ENCODE results near the gene PIH1D1.

PIH1D1 gene

DNA sequence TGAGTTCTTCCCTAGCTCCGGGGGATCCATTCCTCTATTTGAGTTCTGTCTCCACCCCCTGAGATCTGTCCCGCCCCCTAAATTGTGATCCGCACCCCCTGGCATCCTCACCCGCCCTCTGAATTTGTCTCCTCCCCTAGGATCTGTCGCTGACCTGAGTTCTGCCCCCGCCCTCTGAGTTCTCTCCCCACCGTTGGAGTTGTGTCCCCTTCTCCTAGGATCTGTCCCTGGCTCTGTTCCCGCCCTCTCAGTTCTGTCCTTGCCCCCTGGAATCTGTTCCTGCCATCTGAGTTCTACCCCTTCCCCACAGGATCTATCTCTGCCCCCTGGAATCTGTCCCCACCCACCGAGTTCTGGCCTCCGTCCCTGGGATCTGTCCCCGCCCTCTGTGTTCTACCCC, 9.3 kb downstream of the PIH1D1 start:
- in situ Hi-C loops (cut with MboI; ENCODE audit: low sequenced_read_pairs, unreplicated experiment): loop anchor here (25.0 kb wide), 1 partner anchor 180 kb away; no protein-coding TSS in a partner anchor
- TF ChIP-seq, protein P1, sequence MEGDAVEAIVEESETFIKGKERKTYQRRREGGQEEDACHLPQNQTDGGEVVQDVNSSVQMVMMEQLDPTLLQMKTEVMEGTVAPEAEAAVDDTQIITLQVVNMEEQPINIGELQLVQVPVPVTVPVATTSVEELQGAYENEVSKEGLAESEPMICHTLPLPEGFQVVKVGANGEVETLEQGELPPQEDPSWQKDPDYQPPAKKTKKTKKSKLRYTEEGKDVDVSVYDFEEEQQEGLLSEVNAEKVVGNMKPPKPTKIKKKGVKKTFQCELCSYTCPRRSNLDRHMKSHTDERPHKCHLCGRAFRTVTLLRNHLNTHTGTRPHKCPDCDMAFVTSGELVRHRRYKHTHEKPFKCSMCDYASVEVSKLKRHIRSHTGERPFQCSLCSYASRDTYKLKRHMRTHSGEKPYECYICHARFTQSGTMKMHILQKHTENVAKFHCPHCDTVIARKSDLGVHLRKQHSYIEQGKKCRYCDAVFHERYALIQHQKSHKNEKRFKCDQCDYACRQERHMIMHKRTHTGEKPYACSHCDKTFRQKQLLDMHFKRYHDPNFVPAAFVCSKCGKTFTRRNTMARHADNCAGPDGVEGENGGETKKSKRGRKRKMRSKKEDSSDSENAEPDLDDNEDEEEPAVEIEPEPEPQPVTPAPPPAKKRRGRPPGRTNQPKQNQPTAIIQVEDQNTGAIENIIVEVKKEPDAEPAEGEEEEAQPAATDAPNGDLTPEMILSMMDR (IDR thresholded peaks at IDR 0.05; ENCODE audit: borderline replicate concordance, control extremely low read depth, extremely low read depth, insufficient read depth, missing control alignments): no peak
- DNase-seq (ENCODE audit: low spot score): no peak

DNA sequence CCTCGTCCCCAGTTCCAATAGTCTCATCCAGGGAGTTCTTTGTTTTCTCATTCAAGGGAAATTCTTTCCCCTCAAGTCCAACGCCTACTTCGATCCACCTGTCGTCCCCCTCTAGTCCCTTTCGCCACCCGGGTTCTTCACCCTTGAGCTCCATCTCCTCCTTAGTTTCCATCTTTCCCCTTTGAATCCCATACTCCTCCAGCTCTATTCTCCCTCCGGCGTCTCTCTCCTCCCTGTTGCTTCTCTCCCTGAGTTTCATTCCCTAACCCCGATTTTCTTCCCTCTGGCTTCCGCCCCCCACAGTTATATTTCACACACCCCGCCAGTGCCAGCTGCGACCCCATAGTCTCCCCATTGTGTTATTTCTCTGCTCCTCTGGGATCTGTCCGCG, 9.7 kb downstream of the PIH1D1 start:
- no peak for DNase-seq (ENCODE audit: low spot score)
- TF ChIP-seq, protein P1 (IDR thresholded peaks at IDR 0.05; ENCODE audit: borderline replicate concordance, control extremely low read depth, extremely low read depth, insufficient read depth, missing control alignments): no peak
- in situ Hi-C loops (cut with MboI; ENCODE audit: low sequenced_read_pairs, unreplicated experiment): loop anchor here (25.0 kb wide), 1 partner anchor 180 kb away; no protein-coding TSS in a partner anchor

DNA sequence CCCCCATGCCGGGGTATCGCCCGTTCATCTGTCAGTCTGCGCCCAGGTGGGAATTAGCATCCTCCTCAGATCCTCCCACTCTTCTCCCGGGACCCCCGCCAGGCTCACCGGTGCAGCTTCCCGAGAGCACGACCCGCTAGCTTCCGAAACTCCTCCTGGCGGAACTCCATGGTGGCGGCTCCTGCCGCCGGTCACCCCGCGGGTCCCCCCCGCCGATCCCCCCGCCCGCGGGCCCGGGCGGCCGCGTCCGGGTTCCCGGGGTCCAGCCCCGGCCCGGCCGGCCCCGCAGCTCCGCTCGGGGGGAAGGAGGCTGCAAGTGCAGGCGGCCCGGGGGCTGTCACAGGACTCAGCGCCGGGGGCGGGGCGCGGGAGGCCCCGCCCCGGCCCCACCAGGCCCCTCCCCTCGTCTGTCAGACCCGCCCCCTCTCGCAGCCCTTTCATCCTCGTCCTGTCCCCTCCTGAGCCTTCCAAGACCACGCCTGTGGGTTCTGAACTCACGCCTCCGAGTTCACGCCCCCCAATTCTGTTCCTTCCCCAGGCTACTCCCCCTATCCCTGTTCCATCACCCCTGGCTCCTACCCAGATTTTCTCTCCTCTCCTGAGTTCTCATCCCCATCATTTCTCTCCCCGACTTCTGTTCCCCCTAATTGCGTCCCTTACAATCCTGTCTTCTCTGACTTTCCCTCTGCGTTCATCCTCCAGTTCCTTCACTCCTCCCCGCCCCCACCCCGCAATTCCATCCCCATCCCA, 10.2 kb downstream of the PIH1D1 start, which contains the start of gene SLC17A7:
SLC17A7 (minus strand) TSS at position 318 of the 750 bp plus-strand sequence; CDS start at position 170, 148 bp downstream.
- peak; percentile 85 for DNase-seq (ENCODE audit: low spot score)
- TF ChIP-seq, protein P1 (IDR thresholded peaks at IDR 0.05; ENCODE audit: borderline replicate concordance, control extremely low read depth, extremely low read depth, insufficient read depth, missing control alignments): no peak
- in situ Hi-C loops (cut with MboI; ENCODE audit: low sequenced_read_pairs, unreplicated experiment): loop anchor here (25.0 kb wide), 1 partner anchor 179 kb away; no protein-coding TSS in a partner anchor

DNA sequence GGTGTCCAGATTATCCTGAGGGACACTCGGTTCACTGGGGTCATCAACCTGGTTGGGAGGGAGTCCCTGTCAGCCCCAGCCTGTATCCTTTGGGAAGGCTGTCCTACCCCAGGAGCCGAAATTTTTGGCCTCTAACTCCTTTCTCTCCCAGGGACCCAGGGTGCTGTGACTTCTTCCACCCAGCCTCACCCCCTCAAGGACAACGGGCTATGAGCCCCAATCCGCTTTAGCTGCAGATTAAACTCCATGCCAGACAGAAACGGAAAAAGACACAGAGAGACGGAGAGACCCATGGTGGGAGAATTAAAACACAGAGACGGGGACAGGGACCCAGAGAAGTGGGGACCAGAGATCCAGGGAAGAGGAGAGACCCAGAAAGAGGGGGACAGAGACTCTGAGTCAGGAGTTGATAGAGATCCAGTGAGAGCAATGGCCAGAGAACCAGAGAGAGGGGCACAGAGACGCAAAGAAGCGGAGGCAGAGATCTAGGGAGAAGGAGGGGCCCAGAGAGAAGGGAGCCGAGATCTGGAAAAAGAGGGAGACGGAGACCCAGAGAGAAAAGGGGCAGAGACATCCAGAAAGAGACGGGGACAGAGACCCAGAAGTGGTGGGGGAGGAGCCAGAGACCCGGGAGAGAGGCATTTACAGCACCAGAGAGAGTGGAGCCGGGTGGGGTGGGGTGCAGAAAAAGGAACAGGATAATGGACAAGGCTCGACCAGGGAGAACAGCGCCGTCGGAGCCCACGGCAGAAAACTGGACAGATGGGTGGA, 11.0 kb downstream of the PIH1D1 start:
- in situ Hi-C loops (cut with MboI; ENCODE audit: low sequenced_read_pairs, unreplicated experiment): loop anchor here (25.0 kb wide), 1 partner anchor 178 kb away; no protein-coding TSS in a partner anchor
- TF ChIP-seq, protein P1 (IDR thresholded peaks at IDR 0.05; ENCODE audit: borderline replicate concordance, control extremely low read depth, extremely low read depth, insufficient read depth, missing control alignments): no peak
- no peak for DNase-seq (ENCODE audit: low spot score)

DNA sequence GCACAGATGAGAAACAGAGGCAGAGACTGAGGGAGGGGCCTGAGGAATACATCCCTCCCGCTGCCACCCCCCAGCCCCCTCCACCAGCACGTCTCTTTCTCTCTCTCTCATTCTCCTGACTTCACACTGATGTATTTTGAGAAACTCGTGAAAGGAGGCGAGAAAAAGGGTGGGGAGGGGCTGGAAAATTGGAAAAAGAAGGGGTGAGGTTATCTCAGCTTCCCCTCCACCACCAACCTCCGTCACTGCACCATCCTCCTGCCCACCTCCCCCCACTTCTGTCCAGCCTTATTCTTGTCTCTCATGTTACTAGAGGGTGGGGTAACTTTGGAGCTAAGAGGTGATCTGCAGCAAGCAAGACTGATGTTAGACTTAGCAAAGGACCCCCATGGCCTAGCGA, 11.8 kb downstream of the PIH1D1 start:
- no peak for DNase-seq (ENCODE audit: low spot score)
- in situ Hi-C loops (cut with MboI; ENCODE audit: low sequenced_read_pairs, unreplicated experiment): loop anchor here (25.0 kb wide), 1 partner anchor 178 kb away; no protein-coding TSS in a partner anchor

DNA sequence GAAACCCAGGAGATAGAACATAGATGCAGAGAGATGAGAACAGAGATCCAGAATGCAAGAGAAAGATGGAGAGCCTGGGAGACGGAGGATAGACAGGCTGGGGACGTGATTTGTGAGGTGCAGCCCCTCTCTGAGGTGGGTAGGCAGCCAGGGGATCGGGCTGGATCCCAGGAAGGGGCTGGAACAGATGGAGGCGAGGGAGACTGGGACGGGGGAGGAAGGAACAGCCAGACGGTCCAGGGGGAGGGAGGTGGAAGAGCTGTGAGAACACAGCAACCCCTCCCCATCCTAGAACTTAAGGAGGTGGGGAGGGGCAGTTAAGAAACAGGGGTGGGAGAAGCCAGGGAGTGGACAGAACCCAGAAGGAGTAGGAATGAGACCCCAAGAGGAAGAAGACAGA, 13.4 kb downstream of the PIH1D1 start:
- TF ChIP-seq, protein P1 (IDR thresholded peaks at IDR 0.05; ENCODE audit: borderline replicate concordance, control extremely low read depth, extremely low read depth, insufficient read depth, missing control alignments): no peak
- DNase-seq (ENCODE audit: low spot score): no peak
- in situ Hi-C loops (cut with MboI; ENCODE audit: low sequenced_read_pairs, unreplicated experiment): loop anchor here (25.0 kb wide), 1 partner anchor 176 kb away; no protein-coding TSS in a partner anchor

More for the DNA sequence above, 11.8 kb downstream of the PIH1D1 start:
- TF ChIP-seq, protein P1 (IDR thresholded peaks at IDR 0.05; ENCODE audit: borderline replicate concordance, control extremely low read depth, extremely low read depth, insufficient read depth, missing control alignments): no peak
